ENCODE measurements around the gene GAMT. TPM values are rescaled to one million over a fixed set of nuclear protein-coding genes. Genes with fewer than 3 reads are reported as not detected.

Gene GAMT
- total and polyA plus RNA-seq, 4 donors, result 7.9 to 40.2 (median 18.6) TPM

DNA sequence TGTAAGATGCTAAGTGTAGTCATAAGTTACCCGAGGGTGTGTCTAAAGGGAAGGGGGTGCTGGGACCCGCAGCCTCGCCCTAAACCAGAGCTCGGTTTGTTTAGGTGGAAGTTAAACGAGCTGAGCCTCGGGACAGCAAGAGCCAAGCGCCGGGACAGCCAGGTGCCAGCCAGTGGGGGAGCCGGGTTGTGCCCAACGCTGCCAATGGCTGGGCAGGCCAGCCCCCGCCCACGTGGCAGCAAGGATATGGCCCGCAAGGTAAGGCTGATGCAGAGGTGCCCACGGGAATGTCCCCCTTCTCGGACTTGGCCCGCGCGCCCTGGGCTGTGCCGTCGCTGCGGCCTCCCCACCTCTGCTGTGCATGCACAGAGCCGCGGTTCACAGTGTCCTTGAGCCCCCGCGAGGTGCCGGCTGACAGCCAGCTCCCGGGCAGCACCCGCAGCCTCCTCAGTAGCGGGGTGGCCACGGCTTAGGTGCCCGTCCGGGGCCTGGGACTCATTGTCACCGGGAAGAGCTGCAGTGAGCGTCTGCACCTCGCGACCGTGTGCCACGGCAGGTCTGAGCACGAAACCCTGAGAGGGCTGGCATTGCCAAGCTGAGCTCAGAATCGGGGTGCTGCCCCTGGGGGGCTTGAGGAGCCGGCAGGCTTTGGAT is 27.5 kb upstream of the GAMT start:
- H3K27ac ChIP-seq (ENCODE audit: low read depth in 1 of 2, low read length in 2 of 2), result no peak overlapping the region
- H3K9me3 ChIP-seq (ENCODE audit: control insufficient read depth, low read length), result no peaks in the 10 kb centered on the region
- 90 to 91% methylated on average over 41 of the region's 41 CpGs for WGBS, 2 donors
- intact Hi-C loops (cut with DNase I), result no loop called here
- no peaks in the 10 kb centered on the region for H3K36me3 ChIP-seq (ENCODE audit: control insufficient read depth in 1 of 2, insufficient read depth in 2 of 2, low read length in 1 of 2)
- H3K4me3 ChIP-seq (ENCODE audit: low read length in 2 of 2), result no peak overlapping the region
- ATAC-seq (ENCODE audit: low FRiP score), result no peak
- DNase-seq, result no peak
- no peaks in the 10 kb centered on the region for H3K4me1 ChIP-seq (ENCODE audit: control insufficient read depth in 1 of 2, insufficient read depth in 2 of 2, low read length in 2 of 2)
- no peaks in the 10 kb centered on the region for H3K27me3 ChIP-seq (ENCODE audit: control insufficient read depth in 1 of 2, insufficient read depth in 2 of 2, low read length in 1 of 2)

- no peak for DNase-seq
- no peak overlapping the region for H3K4me3 ChIP-seq (ENCODE audit: low read length in 2 of 2)
- H3K9me3 ChIP-seq (ENCODE audit: control insufficient read depth, low read length), result no peaks in the 10 kb centered on the region
- no peak for ATAC-seq (ENCODE audit: low FRiP score)
- WGBS, 2 donors, result 87 to 90% methylated on average over 27 of the region's 27 CpGs
- H3K36me3 ChIP-seq (ENCODE audit: control insufficient read depth in 1 of 2, insufficient read depth in 2 of 2, low read length in 1 of 2), result no peaks in the 10 kb centered on the region
- intact Hi-C loops (cut with DNase I), result no loop called here
- H3K27me3 ChIP-seq (ENCODE audit: control insufficient read depth in 1 of 2, insufficient read depth in 2 of 2, low read length in 1 of 2), result no peaks in the 10 kb centered on the region
- no peak overlapping the region for H3K27ac ChIP-seq (ENCODE audit: low read depth in 1 of 2, low read length in 2 of 2)
- no peaks in the 10 kb centered on the region for H3K4me1 ChIP-seq (ENCODE audit: control insufficient read depth in 1 of 2, insufficient read depth in 2 of 2, low read length in 2 of 2)
Measured at GRCh38 chr19:1427221-1427920, 26.0 kb upstream of the GAMT start.

GRCh38 chr19:1426736-1427135 is 25.4 kb upstream of the GAMT start:
- Histone ChIP-seq H3K4me3 (ENCODE audit: low read length in 2 of 2) (no peak overlapping the region), H3K27ac (ENCODE audit: low read depth in 1 of 2, low read length in 2 of 2) (no peak overlapping the region), H3K4me1 (ENCODE audit: control insufficient read depth in 1 of 2, insufficient read depth in 2 of 2, low read length in 2 of 2) (no peaks in the 10 kb centered on the region), H3K27me3 (ENCODE audit: control insufficient read depth in 1 of 2, insufficient read depth in 2 of 2, low read length in 1 of 2) (no peaks in the 10 kb centered on the region), H3K9me3 (ENCODE audit: control insufficient read depth, low read length) (no peaks in the 10 kb centered on the region), H3K36me3 (ENCODE audit: control insufficient read depth in 1 of 2, insufficient read depth in 2 of 2, low read length in 1 of 2) (no peaks in the 10 kb centered on the region)
- ATAC-seq (ENCODE audit: low FRiP score), result no peak
- intact Hi-C loops (cut with DNase I), result no loop called here
- WGBS, 2 donors, result 77 to 82% methylated on average over 9 of the region's 9 CpGs
- no peak for DNase-seq

DNA sequence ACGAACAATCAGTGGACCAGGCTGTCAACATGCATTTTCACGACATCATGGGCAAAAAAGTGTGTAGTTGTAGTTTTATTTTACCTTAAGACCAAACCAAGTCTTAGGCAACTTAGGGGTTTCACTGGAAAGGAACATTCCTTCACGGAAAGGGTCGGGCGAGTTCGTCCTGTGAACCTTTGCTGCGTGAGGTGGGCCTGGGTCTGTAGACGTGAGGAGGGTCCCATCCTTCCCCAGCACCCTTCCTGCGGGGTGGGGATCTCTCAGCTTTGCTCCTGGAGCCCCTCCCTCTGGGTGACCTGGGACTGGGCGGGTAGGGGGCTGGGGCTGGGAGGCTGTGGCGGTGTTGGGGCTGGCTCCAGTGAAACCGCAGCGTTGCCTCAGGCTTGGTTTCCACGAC is 24.6 kb upstream of the GAMT start:
- DNase-seq (no peak), ATAC-seq (ENCODE audit: low FRiP score) (no peak)
- H3K9me3 ChIP-seq (ENCODE audit: control insufficient read depth, low read length), result no peaks in the 10 kb centered on the region
- intact Hi-C loops (cut with DNase I), result no loop called here
- H3K4me1 ChIP-seq (ENCODE audit: control insufficient read depth in 1 of 2, insufficient read depth in 2 of 2, low read length in 2 of 2), result no peaks in the 10 kb centered on the region
- no peak overlapping the region for H3K27ac ChIP-seq (ENCODE audit: low read depth in 1 of 2, low read length in 2 of 2)
- no peak overlapping the region for H3K4me3 ChIP-seq (ENCODE audit: low read length in 2 of 2)
- no peaks in the 10 kb centered on the region for H3K27me3 ChIP-seq (ENCODE audit: control insufficient read depth in 1 of 2, insufficient read depth in 2 of 2, low read length in 1 of 2)
- no peaks in the 10 kb centered on the region for H3K36me3 ChIP-seq (ENCODE audit: control insufficient read depth in 1 of 2, insufficient read depth in 2 of 2, low read length in 1 of 2)
- 91% methylated on average over 14 of the region's 14 CpGs for WGBS, 2 donors

GRCh38 chr19:1425102-1425837 is 23.9 kb upstream of the GAMT start:
- DNase-seq (no peak), ATAC-seq (ENCODE audit: low FRiP score) (no peak)
- no peaks in the 10 kb centered on the region for H3K36me3 ChIP-seq (ENCODE audit: control insufficient read depth in 1 of 2, insufficient read depth in 2 of 2, low read length in 1 of 2)

DNA sequence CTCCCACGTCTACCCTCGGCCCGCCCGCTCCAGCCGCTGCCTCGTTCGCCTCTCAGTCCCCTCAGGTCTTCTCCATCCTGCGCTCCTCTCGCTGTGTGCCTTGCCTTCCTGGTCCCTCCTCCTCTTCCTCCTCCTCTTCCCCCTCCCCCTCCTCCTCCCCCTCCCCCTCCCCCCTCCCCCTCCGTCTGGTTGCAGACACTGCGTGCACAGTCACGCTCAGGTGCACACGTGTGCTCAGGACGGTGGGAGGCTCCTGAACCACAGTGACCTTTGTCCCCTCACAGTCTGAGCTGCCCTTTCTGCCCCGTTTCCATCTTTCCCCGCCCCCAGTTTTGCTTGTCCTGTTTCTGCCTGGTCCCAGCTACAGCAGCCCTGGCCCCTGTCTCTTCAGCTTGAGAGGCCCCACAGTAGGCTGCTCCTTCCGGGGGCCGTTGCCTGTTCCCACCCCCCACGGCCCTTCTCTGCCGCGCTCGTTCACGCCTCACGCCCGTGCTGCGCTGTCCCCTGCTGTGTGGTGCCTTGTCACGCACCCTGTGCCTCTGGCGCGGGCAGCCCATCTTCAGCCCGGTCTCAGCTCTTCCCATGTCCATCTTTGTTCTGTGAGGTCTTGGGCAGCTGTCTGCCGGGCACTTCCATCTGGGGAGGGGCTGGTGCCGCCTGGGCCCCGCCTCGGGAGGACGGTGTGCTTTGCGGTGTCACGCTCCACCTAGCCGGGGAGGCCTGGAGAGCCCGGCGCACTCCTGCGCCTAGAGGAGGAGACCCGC is 23.0 kb upstream of the GAMT start:
- no peaks in the 10 kb centered on the region for H3K27me3 ChIP-seq (ENCODE audit: control insufficient read depth in 1 of 2, insufficient read depth in 2 of 2, low read length in 1 of 2)
- no peaks in the 10 kb centered on the region for H3K9me3 ChIP-seq (ENCODE audit: control insufficient read depth, low read length)
- no peak for ATAC-seq (ENCODE audit: low FRiP score)
- no peak overlapping the region for H3K4me3 ChIP-seq (ENCODE audit: low read length in 2 of 2)
- H3K27ac ChIP-seq (ENCODE audit: low read depth in 1 of 2, low read length in 2 of 2), result no peak overlapping the region
- 81 to 85% methylated on average over 35 to 41 of the region's 42 CpGs for WGBS, 2 donors
- H3K36me3 ChIP-seq (ENCODE audit: control insufficient read depth in 1 of 2, insufficient read depth in 2 of 2, low read length in 1 of 2), result no peaks in the 10 kb centered on the region
- no peak for DNase-seq
- intact Hi-C loops (cut with DNase I), result no loop called here
- no peaks in the 10 kb centered on the region for H3K4me1 ChIP-seq (ENCODE audit: control insufficient read depth in 1 of 2, insufficient read depth in 2 of 2, low read length in 2 of 2)

More at GRCh38 chr19:1425102-1425837, 23.9 kb upstream of the GAMT start:
- Histone ChIP-seq H3K4me1 (ENCODE audit: control insufficient read depth in 1 of 2, insufficient read depth in 2 of 2, low read length in 2 of 2) (no peaks in the 10 kb centered on the region), H3K9me3 (ENCODE audit: control insufficient read depth, low read length) (no peaks in the 10 kb centered on the region), H3K27ac (ENCODE audit: low read depth in 1 of 2, low read length in 2 of 2) (no peak overlapping the region), H3K27me3 (ENCODE audit: control insufficient read depth in 1 of 2, insufficient read depth in 2 of 2, low read length in 1 of 2) (no peaks in the 10 kb centered on the region), H3K4me3 (ENCODE audit: low read length in 2 of 2) (no peak overlapping the region)
- WGBS, 2 donors, result 73 to 83% methylated on average over 33 of the region's 33 CpGs
- intact Hi-C loops (cut with DNase I), result no loop called here

- intact Hi-C loops (cut with DNase I), result no loop called here
- 88 to 90% methylated on average over 40 of the region's 40 CpGs for WGBS, 2 donors
- Histone ChIP-seq H3K36me3 (ENCODE audit: control insufficient read depth in 1 of 2, insufficient read depth in 2 of 2, low read length in 1 of 2) (no peaks in the 10 kb centered on the region), H3K4me1 (ENCODE audit: control insufficient read depth in 1 of 2, insufficient read depth in 2 of 2, low read length in 2 of 2) (no peaks in the 10 kb centered on the region), H3K9me3 (ENCODE audit: control insufficient read depth, low read length) (no peaks in the 10 kb centered on the region), H3K4me3 (ENCODE audit: low read length in 2 of 2) (no peak overlapping the region), H3K27me3 (ENCODE audit: control insufficient read depth in 1 of 2, insufficient read depth in 2 of 2, low read length in 1 of 2) (no peaks in the 10 kb centered on the region), H3K27ac (ENCODE audit: low read depth in 1 of 2, low read length in 2 of 2) (no peak overlapping the region)
- no peak for DNase-seq
- ATAC-seq (ENCODE audit: low FRiP score), result no peak
Measured at GRCh38 chr19:1423436-1424191, 22.3 kb upstream of the GAMT start.

DNA sequence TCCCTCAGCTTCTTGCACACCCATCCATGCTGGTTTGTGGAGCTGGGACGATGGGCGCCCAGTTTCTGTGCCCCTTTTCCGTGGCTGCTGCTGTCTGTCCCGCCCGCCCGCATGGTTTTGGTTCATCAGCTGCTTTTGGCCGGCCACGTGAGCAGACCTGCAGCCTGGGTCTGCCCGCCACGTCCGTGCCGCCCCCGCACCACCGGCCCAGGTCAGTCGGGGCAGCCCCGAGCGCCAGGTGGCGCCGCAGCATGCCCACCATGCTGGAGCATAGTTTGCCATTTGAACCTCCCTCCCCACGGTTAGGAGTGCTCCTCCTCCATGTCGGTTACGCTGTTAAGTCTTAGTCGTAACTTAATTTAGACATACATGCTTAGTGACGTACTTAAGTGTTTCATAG is 21.6 kb upstream of the GAMT start:
- Histone ChIP-seq H3K4me3 (ENCODE audit: low read length in 2 of 2) (no peak overlapping the region), H3K27ac (ENCODE audit: low read depth in 1 of 2, low read length in 2 of 2) (no peak overlapping the region), H3K36me3 (ENCODE audit: control insufficient read depth in 1 of 2, insufficient read depth in 2 of 2, low read length in 1 of 2) (no peaks in the 10 kb centered on the region), H3K27me3 (ENCODE audit: control insufficient read depth in 1 of 2, insufficient read depth in 2 of 2, low read length in 1 of 2) (no peaks in the 10 kb centered on the region), H3K4me1 (ENCODE audit: control insufficient read depth in 1 of 2, insufficient read depth in 2 of 2, low read length in 2 of 2) (no peaks in the 10 kb centered on the region), H3K9me3 (ENCODE audit: control insufficient read depth, low read length) (no peaks in the 10 kb centered on the region)
- intact Hi-C loops (cut with DNase I), result no loop called here
- no peak for DNase-seq
- ATAC-seq (ENCODE audit: low FRiP score), result no peak
- WGBS, 2 donors, result 88 to 89% methylated on average over 23 to 24 of the region's 24 CpGs

Measured in aorta (tissue), 5 donors.